ENCODE measurements around the gene PCDHB11. TPM values are rescaled to one million over a fixed set of nuclear protein-coding genes. Genes with fewer than 3 reads are reported as not detected.
"Not testable (repeated sequence)": the region's sequence is repeated elsewhere in the genome, so short reads cannot be mapped to it uniquely, and the experiment has no call there.

Gene PCDHB11
- 1 to 10 TPM; 3.6 to 4.0 TPM for total RNA-seq
- long read RNA-seq, donor 1 = 0 reads
- long read RNA-seq, donor 2 = 0 reads

GRCh38 chr5:141199359-141200235 lies at the start of gene PCDHB11:
Gene PCDHB11 (plus strand): TSS chr5:141199627. CDS start chr5:141199775, 148 bp downstream.
- no peak for DNase-seq (ENCODE audit: low spot score)
- intact Hi-C loops (cut with DNase I) = no loop called here

- intact Hi-C loops (cut with DNase I) = no loop called here
- DNase-seq (ENCODE audit: low spot score) = no peak
Observed at GRCh38 chr5:141149812-141150211, 49.6 kb upstream of the PCDHB11 start, which contains the start of gene PCDHB6. Gene PCDHB6 (plus strand): TSS chr5:141150057. CDS start chr5:141150258, 201 bp downstream.

- intact Hi-C loops (cut with DNase I) = no loop called here
- DNase-seq (ENCODE audit: low spot score) = no peak
Observed at GRCh38 chr5:141150224-141150992, 49.0 kb upstream of the PCDHB11 start.

- intact Hi-C loops (cut with DNase I) = no loop called here
Observed at GRCh38 chr5:141150993-141151325, 48.5 kb upstream of the PCDHB11 start.

DNA sequence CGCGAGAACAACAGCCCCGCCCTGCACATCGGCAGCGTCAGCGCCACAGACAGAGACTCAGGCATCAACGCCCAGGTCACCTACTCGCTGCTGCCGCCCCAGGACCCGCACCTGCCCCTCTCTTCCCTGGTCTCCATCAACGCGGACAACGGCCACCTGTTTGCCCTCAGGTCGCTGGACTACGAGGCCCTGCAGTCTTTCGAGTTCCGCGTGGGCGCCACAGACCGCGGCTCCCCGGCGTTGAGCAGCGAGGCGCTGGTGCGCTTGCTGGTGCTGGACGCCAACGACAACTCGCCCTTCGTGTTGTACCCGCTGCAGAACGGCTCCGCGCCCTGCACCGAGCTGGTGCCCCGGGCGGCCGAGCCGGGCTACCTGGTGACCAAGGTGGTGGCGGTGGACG lies 47.8 kb upstream of the PCDHB11 start:
- DNase-seq (ENCODE audit: low spot score); intact Hi-C loops (cut with DNase I): not testable (repeated sequence)

More at GRCh38 chr5:141150993-141151325, 48.5 kb upstream of the PCDHB11 start:
- DNase-seq (ENCODE audit: low spot score) = no peak

DNA sequence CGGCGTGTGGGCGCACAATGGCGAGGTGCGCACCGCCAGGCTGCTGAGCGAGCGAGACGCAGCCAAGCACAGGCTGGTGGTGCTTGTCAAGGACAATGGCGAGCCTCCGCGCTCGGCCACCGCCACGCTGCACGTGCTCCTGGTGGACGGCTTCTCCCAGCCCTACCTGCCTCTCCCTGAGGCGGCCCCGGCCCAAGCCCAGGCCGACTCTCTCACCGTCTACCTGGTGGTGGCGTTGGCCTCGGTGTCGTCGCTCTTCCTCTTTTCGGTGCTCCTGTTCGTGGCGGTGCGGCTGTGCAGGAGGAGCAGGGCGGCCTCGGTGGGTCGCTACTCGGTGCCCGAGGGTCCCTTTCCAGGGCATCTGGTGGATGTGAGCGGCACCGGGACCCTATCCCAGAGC lies 47.3 kb upstream of the PCDHB11 start:
- intact Hi-C loops (cut with DNase I); DNase-seq (ENCODE audit: low spot score): not testable (repeated sequence)

DNA sequence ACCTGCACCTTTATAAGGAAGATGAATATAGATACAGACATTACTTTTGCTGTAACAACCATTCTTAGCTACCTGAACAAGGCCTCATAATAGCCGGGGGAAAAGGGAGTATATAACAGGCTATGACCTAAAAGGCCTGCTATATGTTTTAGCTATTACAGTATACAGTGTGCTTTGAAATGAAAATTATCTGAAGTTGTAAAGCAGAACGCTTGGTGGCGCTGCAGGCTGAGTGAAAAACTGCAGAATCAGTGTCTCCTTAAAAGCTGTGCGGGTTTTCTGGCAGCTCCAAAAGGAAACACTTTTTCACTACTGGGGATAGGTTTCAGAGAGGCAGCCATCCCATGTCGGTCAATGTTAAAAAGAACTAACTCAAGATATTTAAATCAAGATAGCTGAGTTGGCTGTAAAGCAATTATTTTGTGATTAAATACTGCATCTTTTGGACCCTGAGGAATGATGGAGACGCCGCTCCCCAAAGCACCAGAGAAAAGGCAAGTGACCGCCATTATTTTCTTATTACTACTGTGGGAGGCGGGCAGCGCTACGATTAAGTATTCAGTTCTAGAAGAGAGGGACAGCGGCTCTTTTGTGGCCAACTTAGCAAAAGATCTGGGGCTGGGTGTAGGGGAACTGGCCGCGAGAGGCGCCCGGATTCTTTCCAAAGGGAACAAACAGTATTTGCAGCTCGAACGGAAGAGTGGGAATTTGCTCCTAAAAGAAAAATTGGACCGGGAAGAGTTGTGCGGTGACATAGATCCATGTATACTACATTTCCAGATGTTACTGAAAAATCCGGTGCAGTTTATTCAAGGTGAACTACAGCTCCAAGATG lies 43.7 kb upstream of the PCDHB11 start:
- intact Hi-C loops (cut with DNase I) = no loop called here
- no peak for DNase-seq (ENCODE audit: low spot score)

- intact Hi-C loops (cut with DNase I) = not testable (repeated sequence)
Observed at GRCh38 chr5:141157356-141157755, 42.1 kb upstream of the PCDHB11 start.

DNA sequence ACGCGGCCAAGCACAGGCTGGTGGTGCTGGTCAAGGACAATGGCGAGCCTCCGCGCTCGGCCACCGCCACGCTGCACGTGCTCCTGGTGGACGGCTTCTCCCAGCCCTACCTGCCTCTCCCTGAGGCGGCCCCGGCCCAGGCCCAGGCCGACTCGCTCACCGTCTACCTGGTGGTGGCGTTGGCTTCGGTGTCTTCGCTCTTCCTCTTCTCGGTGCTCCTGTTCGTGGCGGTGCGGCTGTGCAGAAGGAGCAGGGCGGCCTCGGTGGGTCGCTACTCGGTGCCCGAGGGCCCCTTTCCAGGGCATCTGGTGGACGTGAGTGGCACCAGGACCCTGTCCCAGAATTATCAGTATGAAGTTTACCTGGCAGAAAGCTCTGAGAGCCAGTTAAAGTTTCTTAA lies 41.5 kb upstream of the PCDHB11 start:
- intact Hi-C loops (cut with DNase I); DNase-seq (ENCODE audit: low spot score): not testable (repeated sequence)

More at GRCh38 chr5:141157356-141157755, 42.1 kb upstream of the PCDHB11 start:
- not testable (repeated sequence) for DNase-seq (ENCODE audit: low spot score)

DNA sequence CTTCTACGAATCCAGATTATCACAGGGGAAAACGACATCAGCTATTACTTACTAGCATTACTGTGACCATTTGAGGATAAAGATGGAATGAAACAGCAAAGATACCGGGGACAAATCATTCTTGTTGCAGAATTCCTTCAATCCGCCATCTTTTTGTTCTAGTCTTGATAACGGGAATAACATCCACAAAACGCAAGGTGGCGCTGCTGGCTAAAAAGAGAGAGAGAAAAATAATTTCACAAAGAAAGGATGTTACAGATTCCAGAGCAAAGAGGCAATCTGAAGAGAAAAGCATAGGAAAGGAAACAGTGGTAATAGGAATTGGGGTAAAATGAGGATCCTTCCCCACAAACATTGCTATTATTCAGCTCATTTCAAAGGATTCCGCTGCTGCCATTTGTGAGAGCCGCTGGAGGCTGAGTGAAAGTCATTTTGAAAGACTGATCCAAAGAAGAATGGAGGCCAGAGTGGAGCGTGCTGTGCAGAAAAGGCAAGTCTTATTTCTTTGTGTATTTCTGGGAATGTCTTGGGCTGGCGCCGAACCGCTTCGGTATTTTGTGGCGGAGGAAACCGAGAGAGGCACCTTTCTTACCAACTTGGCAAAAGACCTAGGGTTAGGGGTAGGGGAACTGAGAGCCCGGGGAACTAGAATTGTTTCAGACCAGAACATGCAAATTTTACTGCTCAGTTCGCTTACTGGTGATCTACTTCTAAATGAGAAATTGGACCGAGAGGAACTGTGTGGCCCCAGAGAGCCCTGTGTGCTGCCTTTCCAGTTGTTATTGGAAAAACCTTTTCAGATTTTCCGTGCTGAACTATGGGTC lies 26.8 kb upstream of the PCDHB11 start, which contains the start of gene PCDHB7:
Gene PCDHB7 (plus strand): TSS at position 264 of the 824 bp plus-strand sequence. CDS start 192 bp downstream, at position 456.
- DNase-seq (ENCODE audit: low spot score) = no peak
- intact Hi-C loops (cut with DNase I) = no loop called here

GRCh38 chr5:141174291-141175104 lies 24.9 kb upstream of the PCDHB11 start:
- DNase-seq (ENCODE audit: low spot score); intact Hi-C loops (cut with DNase I): not testable (repeated sequence)

- intact Hi-C loops (cut with DNase I) = no loop called here
- no peak for DNase-seq (ENCODE audit: low spot score)
Observed at GRCh38 chr5:141175933-141176332, 23.5 kb upstream of the PCDHB11 start.

- DNase-seq (ENCODE audit: low spot score); intact Hi-C loops (cut with DNase I): not testable (repeated sequence)
Observed at GRCh38 chr5:141177577-141178191, 21.7 kb upstream of the PCDHB11 start, which contains the start of gene PCDHB8. Gene PCDHB8 (plus strand): TSS chr5:141177790. CDS start chr5:141178035, 245 bp downstream.

DNA sequence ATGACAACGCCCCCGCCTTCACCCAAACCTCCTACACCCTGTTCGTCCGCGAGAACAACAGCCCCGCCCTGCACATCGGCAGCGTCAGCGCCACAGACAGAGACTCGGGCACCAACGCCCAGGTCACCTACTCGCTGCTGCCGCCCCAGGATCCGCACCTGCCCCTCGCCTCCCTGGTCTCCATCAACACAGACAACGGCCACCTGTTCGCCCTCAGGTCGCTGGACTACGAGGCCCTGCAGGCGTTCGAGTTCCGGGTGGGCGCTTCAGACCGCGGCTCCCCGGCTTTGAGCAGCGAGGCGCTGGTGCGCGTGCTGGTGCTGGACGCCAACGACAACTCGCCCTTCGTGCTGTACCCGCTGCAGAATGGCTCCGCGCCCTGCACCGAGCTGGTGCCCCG lies 20.1 kb upstream of the PCDHB11 start:
- DNase-seq (ENCODE audit: low spot score); intact Hi-C loops (cut with DNase I): not testable (repeated sequence)

GRCh38 chr5:141179876-141180275 lies 19.6 kb upstream of the PCDHB11 start:
- DNase-seq (ENCODE audit: low spot score); intact Hi-C loops (cut with DNase I): not testable (repeated sequence)

DNA sequence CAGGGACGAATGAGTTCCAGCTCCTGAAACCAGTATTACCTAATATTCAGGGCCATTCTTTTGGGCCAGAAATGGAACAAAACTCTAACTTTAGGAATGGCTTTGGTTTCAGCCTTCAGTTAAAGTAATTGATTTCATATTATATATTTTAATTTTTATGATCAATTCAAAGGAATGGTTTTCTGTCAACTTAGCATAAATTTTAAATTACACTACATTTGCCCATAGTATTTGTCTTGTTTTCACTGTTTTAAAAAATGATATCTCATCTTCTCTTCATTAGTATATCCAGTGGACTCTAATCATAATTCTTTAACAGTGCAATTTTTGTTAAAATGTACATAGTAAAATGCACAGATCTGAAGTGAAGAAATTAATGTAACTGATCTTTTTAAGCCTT lies 19.1 kb upstream of the PCDHB11 start:
- intact Hi-C loops (cut with DNase I) = no loop called here
- no peak for DNase-seq (ENCODE audit: low spot score)

- intact Hi-C loops (cut with DNase I) = no loop called here
- DNase-seq (ENCODE audit: low spot score) = no peak
Observed at GRCh38 chr5:141182248-141182647, 17.2 kb upstream of the PCDHB11 start, which contains the start of gene PCDHB16. Gene PCDHB16 (plus strand): TSS chr5:141182387. CDS start chr5:141182560, 173 bp downstream.

Data from posterior vena cava (tissue), 2 donors.